ENCODE measurements around the gene ZNF850.
"Not testable (repeated sequence)": the region's sequence is repeated elsewhere in the genome, so short reads cannot be mapped to it uniquely, and the experiment has no call there.

Gene ZNF850

GRCh38 chr19:36750066-36750691, 22.4 kb downstream of the ZNF850 start:
- Histone ChIP-seq H3K27me3 (replicated peaks; ENCODE audit: control insufficient read depth, insufficient read depth, low read length) (no peaks in the 10 kb centered on the region), H3K36me3 (ENCODE audit: control insufficient read depth, insufficient read depth, low read length) (peaks cover 6% of the 10 kb centered on the region), H3K4me3 (replicated peaks; ENCODE audit: low read depth, low read length) (no peak overlapping the region)
- no peak for DNase-seq (ENCODE audit: extremely low read depth, insufficient read length)
- TF ChIP-seq CTCF (IDR thresholded peaks at IDR 0.05; ENCODE audit: insufficient read depth, low read length, poor library complexity, severe bottlenecking), result no peak

GRCh38 chr19:36749613-36750012, 23.0 kb downstream of the ZNF850 start:
- not testable (repeated sequence) for H3K4me3 ChIP-seq (replicated peaks; ENCODE audit: low read depth, low read length); H3K36me3 ChIP-seq (ENCODE audit: control insufficient read depth, insufficient read depth, low read length); DNase-seq (ENCODE audit: extremely low read depth, insufficient read length); H3K27me3 ChIP-seq (replicated peaks; ENCODE audit: control insufficient read depth, insufficient read depth, low read length)

GRCh38 chr19:36748431-36749275, 24.0 kb downstream of the ZNF850 start:
- no peak overlapping the region for H3K4me3 ChIP-seq (replicated peaks; ENCODE audit: low read depth, low read length)
- no peak for DNase-seq (ENCODE audit: extremely low read depth, insufficient read length)
- H3K27me3 ChIP-seq (replicated peaks; ENCODE audit: control insufficient read depth, insufficient read depth, low read length), result no peaks in the 10 kb centered on the region
- TF ChIP-seq CTCF (IDR thresholded peaks at IDR 0.05; ENCODE audit: insufficient read depth, low read length, poor library complexity, severe bottlenecking), result no peak
- peaks cover 6% of the 10 kb centered on the region for H3K36me3 ChIP-seq (ENCODE audit: control insufficient read depth, insufficient read depth, low read length)

GRCh38 chr19:36747750-36748149, 24.9 kb downstream of the ZNF850 start:
- Histone ChIP-seq H3K36me3 (ENCODE audit: control insufficient read depth, insufficient read depth, low read length) (peaks cover 6% of the 10 kb centered on the region), H3K4me3 (replicated peaks; ENCODE audit: low read depth, low read length) (no peak overlapping the region), H3K27me3 (replicated peaks; ENCODE audit: control insufficient read depth, insufficient read depth, low read length) (no peaks in the 10 kb centered on the region)
- DNase-seq (ENCODE audit: extremely low read depth, insufficient read length), result no peak
- TF ChIP-seq CTCF (IDR thresholded peaks at IDR 0.05; ENCODE audit: insufficient read depth, low read length, poor library complexity, severe bottlenecking), result no peak

- DNase-seq (ENCODE audit: extremely low read depth, insufficient read length), result no peak
- H3K27me3 ChIP-seq (replicated peaks; ENCODE audit: control insufficient read depth, insufficient read depth, low read length), result no peaks in the 10 kb centered on the region
- peaks cover 6% of the 10 kb centered on the region for H3K36me3 ChIP-seq (ENCODE audit: control insufficient read depth, insufficient read depth, low read length)
- no peak for TF ChIP-seq CTCF (IDR thresholded peaks at IDR 0.05; ENCODE audit: insufficient read depth, low read length, poor library complexity, severe bottlenecking)
- H3K4me3 ChIP-seq (replicated peaks; ENCODE audit: low read depth, low read length), result no peak overlapping the region
Measured at GRCh38 chr19:36745870-36746269, 26.7 kb downstream of the ZNF850 start.

- H3K27me3 ChIP-seq (replicated peaks; ENCODE audit: control insufficient read depth, insufficient read depth, low read length); H3K36me3 ChIP-seq (ENCODE audit: control insufficient read depth, insufficient read depth, low read length); DNase-seq (ENCODE audit: extremely low read depth, insufficient read length); H3K4me3 ChIP-seq (replicated peaks; ENCODE audit: low read depth, low read length): not testable (repeated sequence)
Measured at GRCh38 chr19:36736166-36736565, 36.4 kb downstream of the ZNF850 start.
